SK-N-SH (cell line): ENCODE measurements around the gene OVCH2. TPM values are rescaled to one million over a fixed set of nuclear protein-coding genes. Genes with fewer than 3 reads are reported as not detected.

Experiments used
- CTCF ChIA-PET: fragments of 300-600, 350-600 bp; formaldehyde crosslinking; extraction: SDS; loops from one replicate; lab custom pipeline; 2021; lab: Yijun Ruan, JAX
- POLR2A ChIA-PET: fragments of 350-600 bp; sonication (Branson Sonifier 250); formaldehyde crosslinking; extraction: SDS; loops from one replicate; lab custom pipeline; 2020; ENCODE audit warnings: antibody characterized with exemption, inconsistent platforms; lab: Yijun Ruan, JAX
- DNase-seq: peaks from one replicate; pipeline ENCODE4 v3.0.0; 2012
- H2AFZ ChIP-seq: fragments of 200-600 bp; sonication (generic); 2 replicates; pipeline ENCODE4 v1.8.1; 2016; ENCODE audit warnings: antibody characterized with exemption, mild to moderate bottlenecking, low read depth
- H3F3A ChIP-seq: fragments of 200-600 bp; sonication (generic); replicated peaks from 2 replicates; pipeline ENCODE3; 2016; ENCODE audit warnings: antibody characterized with exemption, mild to moderate bottlenecking; ENCODE audit not compliant: insufficient read depth
- H3K27ac ChIP-seq, 2 experiments: fragments of 200-500 bp in 1 of 2; fragments of 200-600 bp in 1 of 2; sonication (Bioruptor generic) in 1 of 2; sonication (generic), shearing (Covaris generic) in 1 of 2; 2 replicates each; pipeline versions ENCODE4 v1.5.1 to v1.6.1; 2014 to 2016; ENCODE audit warnings: low read depth in 2 of 2, inconsistent platforms in 1 of 2, low read length in 1 of 2, mild to moderate bottlenecking in 1 of 2, mixed read lengths in 1 of 2
- H3K27me3 ChIP-seq: fragments of 200-600 bp; sonication (generic), shearing (Covaris generic); 2 replicates; pipeline ENCODE4 v1.6.1; 2016; ENCODE audit warnings: mixed run types; ENCODE audit not compliant: insufficient read depth
- H3K36me3 ChIP-seq, 2 experiments: fragments of 200-500 bp in 1 of 2; fragments of 200-600 bp in 1 of 2; sonication (Bioruptor generic) in 1 of 2; sonication (generic) in 1 of 2; replicated peaks in 1 of 2; 2 replicates each; pipeline versions ENCODE3 to v1.5.1; 2014 to 2016; ENCODE audit warnings: low read length in 1 of 2, mild to moderate bottlenecking in 1 of 2; ENCODE audit not compliant: insufficient read depth in 2 of 2, control insufficient read depth in 1 of 2
- H3K4me1 ChIP-seq, 2 experiments: fragments of 200-500 bp in 1 of 2; fragments of 200-600 bp in 1 of 2; sonication (Bioruptor generic) in 1 of 2; sonication (generic), shearing (Covaris generic) in 1 of 2; 2 replicates each; pipeline versions ENCODE4 v1.5.1 to v1.6.1; 2014 to 2016; ENCODE audit warnings: low read depth in 1 of 2, low read length in 1 of 2, mixed run types in 1 of 2; ENCODE audit not compliant: insufficient read depth in 2 of 2, control insufficient read depth in 1 of 2
- H3K4me2 ChIP-seq: fragments of 200-600 bp; sonication (generic), shearing (Covaris generic); 2 replicates; pipeline ENCODE4 v1.6.1; 2017; ENCODE audit warnings: mixed run types
- H3K4me3 ChIP-seq, 2 experiments: fragments of 200-500 bp in 1 of 2; fragments of 200-600 bp in 1 of 2; sonication (Bioruptor generic) in 1 of 2; sonication (generic), shearing (Covaris generic) in 1 of 2; 2 replicates each; pipeline versions ENCODE4 v1.5.1 to v1.8.1; 2014 to 2016; ENCODE audit warnings: low read depth in 2 of 2, inconsistent platforms in 1 of 2, low read length in 1 of 2, mild to moderate bottlenecking in 1 of 2, mixed read lengths in 1 of 2, moderate library complexity in 1 of 2
- H3K79me2 ChIP-seq: fragments of 200-600 bp; sonication (generic); 2 replicates; pipeline ENCODE4 v1.8.1; 2017; ENCODE audit warnings: mild to moderate bottlenecking; ENCODE audit not compliant: insufficient read depth
- H3K9ac ChIP-seq: fragments of 200-600 bp; sonication (generic); 2 replicates; pipeline ENCODE4 v1.6.1; 2017; ENCODE audit warnings: mixed run types
- H3K9me2 ChIP-seq: fragments of 200-600 bp; sonication (generic); 2 replicates; pipeline ENCODE4 v1.6.1; 2017; ENCODE audit warnings: mixed run types
- H3K9me3 ChIP-seq: fragments of 200-600 bp; sonication (generic); 2 replicates; pipeline ENCODE4 v1.6.1; 2017; ENCODE audit warnings: mixed run types, mild to moderate bottlenecking, moderate library complexity
- H4K20me1 ChIP-seq: fragments of 200-600 bp; sonication (generic); 2 replicates; pipeline ENCODE4 v1.6.1; 2017; ENCODE audit warnings: mild to moderate bottlenecking, mixed run types; ENCODE audit not compliant: insufficient read depth
- CHD2 ChIP-seq: fragments of 150-350 bp; IDR thresholded peaks from 2 replicates; pipeline ENCODE4 v1.6.1; 2018; ENCODE audit warnings: low read length; ENCODE audit not compliant: partially characterized antibody
- EP300 ChIP-seq, 2 experiments: IDR thresholded peaks; 2 replicates each; pipeline versions ENCODE4 v1.4.0 to v1.6.1; 2012; ENCODE audit warnings: borderline replicate concordance in 1 of 2, low read depth in 1 of 2, low read length in 1 of 2
- EZH2phosphoT487 ChIP-seq: fragments of 200-600 bp; sonication (generic); IDR thresholded peaks from 2 replicates; pipeline ENCODE4 v1.6.1; 2017; ENCODE audit warnings: low read depth, mixed run types, mild to moderate bottlenecking, antibody characterized with exemption, moderate library complexity, borderline replicate concordance
- FOXM1 ChIP-seq: IDR thresholded peaks from 2 replicates; pipeline ENCODE4 v1.4.0; 2012; ENCODE audit warnings: low read depth, mild to moderate bottlenecking
- GABPA ChIP-seq: IDR thresholded peaks from 2 replicates; pipeline ENCODE4 v1.4.0; 2012; ENCODE audit warnings: low read depth, mild to moderate bottlenecking
- JUND ChIP-seq: IDR thresholded peaks from 2 replicates; pipeline ENCODE4 v1.4.0; 2012
- NFIC ChIP-seq: IDR thresholded peaks from 2 replicates; pipeline ENCODE4 v1.4.0; 2012; ENCODE audit warnings: borderline replicate concordance
- POLR2AphosphoS5 ChIP-seq: IDR thresholded peaks from 2 replicates; pipeline ENCODE4 v1.6.1; 2012; ENCODE audit warnings: low read depth, low read length
- REST ChIP-seq: IDR thresholded peaks from 2 replicates; pipeline ENCODE4 v1.6.1; 2012; ENCODE audit warnings: mild to moderate bottlenecking, low read depth, low read length, moderate library complexity
- SIN3A ChIP-seq: IDR thresholded peaks from 2 replicates; pipeline ENCODE4 v1.6.1; 2012; ENCODE audit warnings: low read depth, mild to moderate bottlenecking, low read length, moderate library complexity, borderline replicate concordance
- TAF1 ChIP-seq: IDR thresholded peaks from 2 replicates; pipeline ENCODE4 v1.6.1; 2012; ENCODE audit warnings: low read depth, mild to moderate bottlenecking, low read length, moderate library complexity, borderline replicate concordance
- ZBTB33 ChIP-seq: IDR thresholded peaks from 2 replicates; pipeline ENCODE4 v1.4.0; 2012; ENCODE audit warnings: low read depth, borderline replicate concordance
- WGBS: methylation state at CpG from one replicate; pipeline ENCODE4 v1.1.6; 2017; ENCODE audit warnings: low lambda C conversion rate; 5-methylcytosine and 5-hydroxymethylcytosine counted together
- polyA plus RNA-seq, 3 experiments: library from polyadenylated mRNA; depleted of rRNA; stranded (reverse); fragments of >200 nt; gene quantifications; 2 replicates each; pipeline ENCODE4 v1.2.3, GENCODE V29; 2012
- TF ChIP-seq, protein P1 (sequence below): IDR thresholded peaks from 2 replicates; pipeline ENCODE4 v1.4.0; 2012; ENCODE audit warnings: low read depth
- TF ChIP-seq, protein P2 (sequence below): IDR thresholded peaks from 2 replicates; pipeline ENCODE4; 2012

OVCH2 gene
- polyA plus RNA-seq, 1 of the 3 experiments (the other 2 are of a cell fraction), result not detected

- H3K4me3 ChIP-seq, result no peak overlapping the region
- no peak overlapping the region for H3K9ac ChIP-seq
- no peaks in the 10 kb centered on the region for H3K9me3 ChIP-seq
- H3K27ac ChIP-seq, result no peak overlapping the region
- H3K4me2 ChIP-seq, result no peak overlapping the region
- ChIA-PET POLR2A (no interaction called here), CTCF (interaction anchor here (1.0 to 3.5 kb wide), 5 partner anchors 11 to 105 kb away, joined by 3 to 24 read pairs (median 8); no protein-coding TSS in a partner anchor)
- no peak for DNase-seq
- 49% methylated on average over 5 of the region's 5 CpGs for WGBS
- no peak overlapping the region for H2AFZ ChIP-seq
- H3K9me2 ChIP-seq, result no peaks in the 10 kb centered on the region
- H3K4me1 ChIP-seq, result peaks cover 0 to 7% of the 10 kb centered on the region in 2 experiments; a peak in 1 of 4 replicates
- no peak for TF ChIP-seq FOXM1
- no peak for TF ChIP-seq JUND
- no peak for TF ChIP-seq NFIC
- TF ChIP-seq, protein P1, sequence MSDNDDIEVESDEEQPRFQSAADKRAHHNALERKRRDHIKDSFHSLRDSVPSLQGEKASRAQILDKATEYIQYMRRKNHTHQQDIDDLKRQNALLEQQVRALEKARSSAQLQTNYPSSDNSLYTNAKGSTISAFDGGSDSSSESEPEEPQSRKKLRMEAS, result no peak
- TF ChIP-seq, protein P2, sequence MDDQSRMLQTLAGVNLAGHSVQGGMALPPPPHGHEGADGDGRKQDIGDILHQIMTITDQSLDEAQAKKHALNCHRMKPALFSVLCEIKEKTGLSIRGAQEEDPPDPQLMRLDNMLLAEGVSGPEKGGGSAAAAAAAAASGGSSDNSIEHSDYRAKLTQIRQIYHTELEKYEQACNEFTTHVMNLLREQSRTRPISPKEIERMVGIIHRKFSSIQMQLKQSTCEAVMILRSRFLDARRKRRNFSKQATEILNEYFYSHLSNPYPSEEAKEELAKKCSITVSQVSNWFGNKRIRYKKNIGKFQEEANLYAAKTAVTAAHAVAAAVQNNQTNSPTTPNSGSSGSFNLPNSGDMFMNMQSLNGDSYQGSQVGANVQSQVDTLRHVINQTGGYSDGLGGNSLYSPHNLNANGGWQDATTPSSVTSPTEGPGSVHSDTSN, result no peak
- TF ChIP-seq SIN3A, result no peak
- TF ChIP-seq TAF1, result no peak
- no peak for TF ChIP-seq EZH2phosphoT487
- no peak for TF ChIP-seq GABPA
- TF ChIP-seq EP300 (IDR thresholded peaks at IDR 0.05; ENCODE audit: borderline replicate concordance in 1 of 2, low read depth in 1 of 2, low read length in 1 of 2), result no peak
- TF ChIP-seq CHD2, result no peak
- no peak for TF ChIP-seq ZBTB33
- TF ChIP-seq REST, result no peak
- no peak for TF ChIP-seq POLR2AphosphoS5
- no peaks in the 10 kb centered on the region for H3K79me2 ChIP-seq
- H3K27me3 ChIP-seq, result peaks cover 24% of the 10 kb centered on the region; the same call in 1 of the 2 replicates
- no peaks in the 10 kb centered on the region for H3F3A ChIP-seq
- no peaks in the 10 kb centered on the region for H3K36me3 ChIP-seq
- no peaks in the 10 kb centered on the region for H4K20me1 ChIP-seq
Measured at GRCh38 chr11:7677071-7677470, 29.2 kb downstream of the OVCH2 start.
